MM.1S (cell line): ENCODE results near the gene NDUFV2.

ENCODE experiments used
- EZH2 ChIP-seq: fragments of 300-600 bp; sonication (generic); optimal IDR thresholded peaks from 2 replicates; pipeline ENCODE3; 2017; ENCODE audit warnings: low read depth, mild to moderate bottlenecking, antibody characterized with exemption, low read length, mixed read lengths
- EZH2phosphoT487 ChIP-seq: fragments of 300-600 bp; sonication (generic); IDR thresholded peaks from 2 replicates; pipeline ENCODE4 v1.6.1; 2018; ENCODE audit warnings: antibody characterized with exemption, low read length
- TF ChIP-seq, protein P1 (sequence below): fragments of 300-600 bp; sonication (generic); IDR thresholded peaks from 2 replicates; pipeline ENCODE4 v1.5.1; 2016; ENCODE audit warnings: antibody characterized with exemption, low read length, mixed read lengths

DNA sequence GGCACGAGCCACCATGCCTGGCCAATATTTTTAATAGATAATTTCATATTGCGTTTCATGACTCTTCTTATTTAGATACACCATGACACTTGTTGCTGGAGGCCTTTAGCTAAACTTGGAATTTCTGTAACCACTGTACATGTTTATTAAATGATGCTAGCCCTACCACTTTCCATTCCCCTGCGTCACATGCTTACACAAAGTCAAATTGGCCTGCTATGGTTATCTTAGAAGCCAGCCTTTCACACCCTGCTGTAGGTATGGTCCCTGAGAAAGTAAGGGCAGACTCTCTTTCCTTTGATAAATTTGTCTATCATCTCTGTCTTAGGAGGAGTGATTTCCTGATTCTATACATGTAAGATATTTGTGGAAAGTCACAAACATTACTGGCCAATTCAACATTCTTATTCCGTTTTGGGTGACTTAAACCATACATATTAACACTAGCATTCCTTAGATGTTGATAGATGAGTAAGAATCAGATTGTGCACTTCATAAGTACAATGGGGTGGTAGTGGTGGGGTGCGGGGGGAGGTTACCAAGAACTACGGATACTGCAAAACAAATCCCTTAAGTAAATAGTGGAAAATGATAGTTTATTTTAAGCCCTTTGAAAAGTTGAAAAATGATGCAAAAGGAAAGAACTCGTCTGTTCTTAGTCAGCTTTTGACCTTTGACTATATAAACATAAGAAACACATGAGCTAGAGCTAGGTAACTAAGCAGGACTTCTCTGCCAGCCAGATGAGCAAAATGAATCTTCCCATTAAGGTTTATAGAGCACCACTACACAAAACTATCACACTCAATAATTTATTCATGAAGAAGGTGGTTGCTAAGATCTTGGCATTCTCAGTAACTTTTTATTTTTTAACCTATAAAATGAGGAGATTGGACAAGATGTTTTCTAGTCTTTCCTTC is 7.9 kb upstream of the NDUFV2 start:
- TF ChIP-seq, protein P1, sequence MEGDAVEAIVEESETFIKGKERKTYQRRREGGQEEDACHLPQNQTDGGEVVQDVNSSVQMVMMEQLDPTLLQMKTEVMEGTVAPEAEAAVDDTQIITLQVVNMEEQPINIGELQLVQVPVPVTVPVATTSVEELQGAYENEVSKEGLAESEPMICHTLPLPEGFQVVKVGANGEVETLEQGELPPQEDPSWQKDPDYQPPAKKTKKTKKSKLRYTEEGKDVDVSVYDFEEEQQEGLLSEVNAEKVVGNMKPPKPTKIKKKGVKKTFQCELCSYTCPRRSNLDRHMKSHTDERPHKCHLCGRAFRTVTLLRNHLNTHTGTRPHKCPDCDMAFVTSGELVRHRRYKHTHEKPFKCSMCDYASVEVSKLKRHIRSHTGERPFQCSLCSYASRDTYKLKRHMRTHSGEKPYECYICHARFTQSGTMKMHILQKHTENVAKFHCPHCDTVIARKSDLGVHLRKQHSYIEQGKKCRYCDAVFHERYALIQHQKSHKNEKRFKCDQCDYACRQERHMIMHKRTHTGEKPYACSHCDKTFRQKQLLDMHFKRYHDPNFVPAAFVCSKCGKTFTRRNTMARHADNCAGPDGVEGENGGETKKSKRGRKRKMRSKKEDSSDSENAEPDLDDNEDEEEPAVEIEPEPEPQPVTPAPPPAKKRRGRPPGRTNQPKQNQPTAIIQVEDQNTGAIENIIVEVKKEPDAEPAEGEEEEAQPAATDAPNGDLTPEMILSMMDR: no peak
- TF ChIP-seq EZH2phosphoT487: no peak
- no peak for TF ChIP-seq EZH2
